Esophagus mucosa (tissue), 1 donor: Measurements from ENCODE around the gene TRAF7. TPM values are rescaled to one million over a fixed set of nuclear protein-coding genes. Genes with fewer than 3 reads are reported as not detected.
"Not testable (repeated sequence)": the region's sequence is repeated elsewhere in the genome, so short reads cannot be mapped to it uniquely, and the experiment has no call there.

Experiments used
- ATAC-seq: fragments of 200-7000 bp; cut with Tn5 transposase; one replicate; pipeline ENCODE4 v1.9.1; 2020
- total RNA-seq: library from RNA; stranded (reverse); gene quantifications from one replicate; pipeline ENCODE4 v1.2.4, GENCODE V29; 2023
- donor health status: DM: yes; HTN: yes; CAD: no.

The TRAF7 gene
- total RNA-seq, 1 donor from 2014 or later: 96.6 TPM

GRCh38 chr16:2122934-2123683, 32.5 kb upstream of the TRAF7 start:
- ATAC-seq: not testable (repeated sequence)

GRCh38 chr16:2123706-2124376, 31.7 kb upstream of the TRAF7 start:
- peak; percentile 4 for ATAC-seq

GRCh38 chr16:2124377-2124693, 31.2 kb upstream of the TRAF7 start:
- not testable (repeated sequence) for ATAC-seq

GRCh38 chr16:2124694-2125444, 30.7 kb upstream of the TRAF7 start:
- not testable (repeated sequence) for ATAC-seq

- ATAC-seq: not testable (repeated sequence)
Measured at GRCh38 chr16:2125609-2126008, 30.0 kb upstream of the TRAF7 start.

- ATAC-seq: peak; percentile 3
Measured at GRCh38 chr16:2126161-2126743, 29.3 kb upstream of the TRAF7 start.

GRCh38 chr16:2126928-2127556, 28.5 kb upstream of the TRAF7 start:
- peak; percentile 21 for ATAC-seq

GRCh38 chr16:2127630-2128280, 27.8 kb upstream of the TRAF7 start:
- ATAC-seq: peak; percentile 51

GRCh38 chr16:2129251-2129650, 26.3 kb upstream of the TRAF7 start:
- not testable (repeated sequence) for ATAC-seq

GRCh38 chr16:2129890-2130447, 25.6 kb upstream of the TRAF7 start:
- peak; percentile 4 for ATAC-seq

- ATAC-seq: not testable (repeated sequence)
Measured at GRCh38 chr16:2133797-2134196, 21.8 kb upstream of the TRAF7 start.

- not testable (repeated sequence) for ATAC-seq
Measured at GRCh38 chr16:2135071-2135470, 20.5 kb upstream of the TRAF7 start.

GRCh38 chr16:2135770-2136490, 19.7 kb upstream of the TRAF7 start, which contains the start of gene PKD1:
PKD1 (minus strand) TSS chr16:2135898; CDS start chr16:2135689, 209 bp downstream.
- peak; percentile 84 for ATAC-seq

GRCh38 chr16:2142942-2143877, 12.4 kb upstream of the TRAF7 start:
- peak; percentile 19 for ATAC-seq

- no peak for ATAC-seq
Measured at GRCh38 chr16:2143878-2144485, 11.6 kb upstream of the TRAF7 start.

- ATAC-seq: no peak
Measured at GRCh38 chr16:2145843-2146242, 9.7 kb upstream of the TRAF7 start.

GRCh38 chr16:2147378-2147777, 8.2 kb upstream of the TRAF7 start:
- no peak for ATAC-seq

GRCh38 chr16:2147981-2148671, 7.5 kb upstream of the TRAF7 start, which contains the start of gene RAB26:
RAB26 (plus strand) TSS chr16:2148625; CDS start chr16:2148784, 159 bp downstream.
- ATAC-seq: peak; percentile 63
